Osteocyte (in vitro differentiated cells): ENCODE data around the gene DERL3. TPM values are rescaled to one million over a fixed set of nuclear protein-coding genes. Genes with fewer than 3 reads are reported as not detected.

ENCODE experiments used
- DNase-seq: peaks from one replicate; pipeline ENCODE4 v3.0.0; 2021; ENCODE audit warnings: mixed read lengths; ENCODE audit not compliant: unreplicated experiment; ENCODE audit errors: extremely low spot score
- H3K27ac Mint-ChIP-seq: one replicate; pipeline ENCODE4 v1.8.0; 2021; ENCODE audit warnings: mild to moderate bottlenecking, mixed read lengths; ENCODE audit not compliant: unreplicated experiment
- H3K27me3 Mint-ChIP-seq: one replicate; pipeline ENCODE4 v1.8.0; 2021; ENCODE audit warnings: mixed read lengths; ENCODE audit not compliant: unreplicated experiment
- H3K36me3 Mint-ChIP-seq: one replicate; pipeline ENCODE4 v1.8.0; 2021; ENCODE audit warnings: mixed read lengths; ENCODE audit not compliant: unreplicated experiment
- H3K4me1 Mint-ChIP-seq: one replicate; pipeline ENCODE4 v1.8.0; 2021; ENCODE audit warnings: mixed read lengths; ENCODE audit not compliant: unreplicated experiment
- H3K4me3 Mint-ChIP-seq: one replicate; pipeline ENCODE4 v1.8.0; 2021; ENCODE audit warnings: mild to moderate bottlenecking, moderate library complexity, mixed read lengths; ENCODE audit not compliant: unreplicated experiment
- H3K9me3 Mint-ChIP-seq: one replicate; pipeline ENCODE4 v1.8.0; 2021; ENCODE audit warnings: mixed read lengths; ENCODE audit not compliant: unreplicated experiment
- CTCF ChIP-seq: fragments of 200-600 bp; sonication (generic); IDR thresholded peaks from 2 replicates; pipeline ENCODE4 v1.5.0; 2021; ENCODE audit warnings: antibody characterized with exemption, mild to moderate bottlenecking, moderate library complexity
- total RNA-seq: library from RNA; stranded (reverse); gene quantifications from 2 replicates; pipeline ENCODE4 v1.2.1, GENCODE V29; 2021

Gene DERL3
- total RNA-seq, 1 donor from 2014 or later = 0.56 TPM

DNA sequence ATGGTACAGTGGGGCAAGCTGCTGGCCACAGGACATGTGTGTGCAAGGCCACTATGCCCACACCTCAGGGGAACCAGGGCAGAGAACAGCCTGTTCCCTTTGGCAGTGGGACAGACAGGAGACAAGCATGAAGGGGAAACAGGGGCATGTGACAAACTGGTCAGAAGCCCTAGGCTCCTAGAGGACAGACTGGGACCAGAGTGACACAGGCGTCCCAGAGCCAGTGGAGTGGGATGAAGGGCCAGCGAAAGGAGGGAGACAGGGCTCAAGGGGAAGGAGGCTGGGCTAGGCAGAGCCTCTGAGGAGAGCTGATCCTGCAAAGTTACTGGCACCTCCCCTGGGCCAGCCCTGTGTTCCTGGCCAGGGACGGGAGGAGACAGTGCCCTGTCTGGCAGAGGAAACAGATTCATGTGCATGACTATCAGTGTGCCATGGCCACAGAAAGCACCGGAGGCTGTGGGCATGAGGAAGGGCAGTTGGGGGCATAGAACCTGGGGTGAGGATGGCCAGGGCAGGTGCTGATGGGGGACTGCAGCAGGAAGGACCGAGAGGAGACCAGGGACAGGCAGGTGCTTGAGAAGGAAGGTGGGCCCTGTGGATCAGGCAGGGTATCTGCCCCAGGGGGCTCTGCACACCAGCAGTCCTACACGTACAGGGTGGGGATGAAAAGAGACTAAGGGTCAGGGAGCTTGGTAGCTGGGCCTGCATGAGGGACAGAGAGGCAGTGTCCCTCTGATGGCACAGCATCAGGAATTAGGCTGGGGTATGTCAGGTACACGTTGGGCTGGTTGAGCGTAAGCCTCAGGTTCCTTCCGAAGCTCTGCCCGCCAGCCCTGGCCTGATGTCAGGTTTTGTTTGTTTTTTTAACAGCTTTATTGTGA lies 9.8 kb downstream of the DERL3 start:
- Mint-ChIP-seq H3K36me3 (peaks cover 36% of the 10 kb centered on the region), H3K27ac (peak overlapping the region; percentile 83), H3K9me3 (no peaks in the 10 kb centered on the region), H3K4me3 (no peak overlapping the region), H3K27me3 (no peaks in the 10 kb centered on the region), H3K4me1 (peaks cover 37% of the 10 kb centered on the region)
- no peak for DNase-seq
- TF ChIP-seq CTCF = no peak

GRCh38 chr22:23827351-23827995 lies 11.3 kb downstream of the DERL3 start:
- Mint-ChIP-seq H3K36me3 (peaks cover 44% of the 10 kb centered on the region), H3K4me3 (no peak overlapping the region), H3K27me3 (no peaks in the 10 kb centered on the region), H3K9me3 (no peaks in the 10 kb centered on the region), H3K27ac (peak overlapping the region; percentile 74), H3K4me1 (peaks cover 51% of the 10 kb centered on the region)
- DNase-seq = no peak
- no peak for TF ChIP-seq CTCF

DNA sequence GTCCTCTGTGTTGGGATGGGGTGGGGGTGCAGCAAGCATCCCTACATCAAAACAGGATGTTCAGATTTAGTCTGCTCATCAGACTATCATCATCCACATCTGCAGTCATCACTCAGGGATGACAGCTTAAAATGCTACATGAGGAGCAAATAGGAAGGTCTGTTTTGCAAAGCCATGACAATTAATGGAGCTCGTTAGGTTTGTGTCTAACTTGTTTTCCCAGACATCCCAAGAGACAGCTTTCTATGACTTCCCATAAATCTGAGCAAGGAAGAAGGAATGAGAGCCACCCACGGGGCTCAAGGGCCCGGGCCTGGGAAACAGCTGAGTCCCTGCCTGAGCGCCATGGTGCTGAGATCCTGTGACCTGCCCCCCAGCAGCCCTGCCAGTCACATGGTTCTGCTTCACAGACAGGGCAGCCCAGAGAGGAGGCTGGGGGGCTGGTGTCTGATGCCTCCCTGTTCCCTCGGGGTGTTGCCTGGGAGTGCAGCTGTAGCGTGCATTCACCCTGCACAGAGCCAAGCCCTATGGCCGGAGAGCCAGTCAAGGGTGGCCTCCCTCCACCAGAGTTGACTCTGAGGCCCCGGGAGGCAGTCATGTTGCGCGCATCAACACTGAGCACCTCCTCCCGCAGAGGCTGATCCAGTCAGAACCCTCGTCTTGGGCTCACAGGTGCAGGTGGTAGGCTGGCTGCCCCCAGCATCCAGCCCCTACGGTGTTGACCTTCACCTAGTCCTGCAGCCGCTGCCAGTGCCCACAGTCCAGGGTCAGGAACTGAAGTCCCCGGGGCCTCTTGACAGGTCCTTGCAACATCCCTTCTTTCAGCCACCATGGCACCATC lies 12.1 kb downstream of the DERL3 start:
- Mint-ChIP-seq H3K27ac (peak overlapping the region; percentile 74), H3K4me1 (peaks cover 53% of the 10 kb centered on the region), H3K4me3 (no peak overlapping the region), H3K36me3 (peaks cover 49% of the 10 kb centered on the region), H3K9me3 (no peaks in the 10 kb centered on the region), H3K27me3 (no peaks in the 10 kb centered on the region)
- no peak for DNase-seq
- TF ChIP-seq CTCF = no peak

DNA sequence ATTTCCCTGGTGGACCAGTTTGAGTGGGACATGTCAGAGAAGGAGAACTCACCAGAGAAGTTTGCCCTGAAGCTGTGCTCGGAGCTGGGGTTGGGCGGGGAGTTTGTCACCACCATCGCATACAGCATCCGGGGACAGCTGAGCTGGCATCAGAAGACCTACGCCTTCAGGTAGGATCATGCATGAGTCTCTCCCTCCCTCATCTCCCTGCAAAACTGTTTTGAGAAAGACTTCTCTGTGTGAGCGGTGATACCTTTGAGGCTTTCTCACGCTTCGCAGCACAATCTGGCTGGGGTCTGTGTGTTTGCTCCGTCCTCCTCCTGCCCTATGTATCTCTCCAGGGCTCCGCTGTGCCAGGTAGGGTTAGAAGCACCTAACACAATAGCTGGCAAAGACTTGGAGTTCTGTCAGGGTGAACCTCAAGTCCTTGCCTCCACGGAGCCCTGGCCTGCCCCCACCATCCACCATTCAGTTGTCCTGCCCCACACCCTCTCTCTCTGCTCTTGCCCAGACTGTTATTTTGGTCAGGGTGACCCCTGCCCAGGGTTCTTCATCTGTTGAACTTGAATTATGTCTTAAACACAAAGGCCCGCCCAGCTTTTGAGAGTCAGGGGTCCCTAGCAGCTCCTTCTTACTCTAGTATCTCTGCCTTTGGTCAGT lies 13.4 kb downstream of the DERL3 start:
- H3K36me3 Mint-ChIP-seq = peaks cover 50% of the 10 kb centered on the region
- no peak for TF ChIP-seq CTCF
- H3K27ac Mint-ChIP-seq = peak overlapping the region; percentile 74
- H3K27me3 Mint-ChIP-seq = no peaks in the 10 kb centered on the region
- no peaks in the 10 kb centered on the region for H3K9me3 Mint-ChIP-seq
- DNase-seq = no peak
- no peak overlapping the region for H3K4me3 Mint-ChIP-seq
- peaks cover 49% of the 10 kb centered on the region for H3K4me1 Mint-ChIP-seq
